HG03342 (cell line): Measurements from ENCODE around the gene RFESD.

Experiments
- ATAC-seq: cut with Tn5 transposase; IDR thresholded peaks from one replicate; pipeline ENCODE4 v1.9.1; 2021; ENCODE audit warnings: mild to moderate bottlenecking, moderate library complexity; ENCODE audit not compliant: unreplicated experiment

Gene RFESD

GRCh38 chr5:95646569-95647431 is at the start of gene RFESD:
Gene RFESD (plus strand): TSS chr5:95646777. CDS start chr5:95652272, 5,495 bp downstream.
- peak; percentile 97 for ATAC-seq

GRCh38 chr5:95599252-95599651 is 47.3 kb upstream of the RFESD start:
- ATAC-seq, result no peak

GRCh38 chr5:95600557-95600956 is 46.0 kb upstream of the RFESD start:
- no peak for ATAC-seq

GRCh38 chr5:95605786-95606185 is 40.8 kb upstream of the RFESD start:
- no peak for ATAC-seq

GRCh38 chr5:95606419-95606818 is 40.2 kb upstream of the RFESD start:
- no peak for ATAC-seq

GRCh38 chr5:95609711-95610110 is 36.9 kb upstream of the RFESD start:
- no peak for ATAC-seq

GRCh38 chr5:95610546-95610945 is 36.0 kb upstream of the RFESD start:
- no peak for ATAC-seq

- ATAC-seq, result no peak
These were observed 35.2 kb upstream of the RFESD start for GRCh38 chr5:95611396-95611795.

- ATAC-seq, result no peak
These were observed 33.1 kb upstream of the RFESD start for GRCh38 chr5:95613514-95613913.

- ATAC-seq, result peak; percentile 42
These were observed 31.5 kb upstream of the RFESD start for GRCh38 chr5:95615164-95615467.

- ATAC-seq, result no peak
These were observed 29.5 kb upstream of the RFESD start for GRCh38 chr5:95617057-95617456.

GRCh38 chr5:95619096-95619495 is 27.5 kb upstream of the RFESD start:
- no peak for ATAC-seq

GRCh38 chr5:95619514-95620029 is 27.0 kb upstream of the RFESD start:
- no peak for ATAC-seq

- peak; percentile 66 for ATAC-seq
These were observed 26.3 kb upstream of the RFESD start, which contains the start of gene GPR150 for GRCh38 chr5:95620030-95620869. Gene GPR150 (plus strand): TSS chr5:95620087. CDS start chr5:95620276, 189 bp downstream.

GRCh38 chr5:95620870-95621838 is 25.4 kb upstream of the RFESD start:
- ATAC-seq, result peak; percentile 38

GRCh38 chr5:95621839-95622629 is 24.5 kb upstream of the RFESD start:
- no peak for ATAC-seq

GRCh38 chr5:95623706-95624105 is 22.9 kb upstream of the RFESD start:
- no peak for ATAC-seq

GRCh38 chr5:95624368-95624767 is 22.2 kb upstream of the RFESD start:
- no peak for ATAC-seq

- no peak for ATAC-seq
These were observed 19.9 kb upstream of the RFESD start for GRCh38 chr5:95626701-95627100.
